Retina (tissue), 1 donor: Measurements from ENCODE around the gene QKI.

Source experiments
- DNase-seq: peaks from one replicate; pipeline ENCODE4 v3.0.0-alpha.2; 2016

The QKI gene

GRCh38 chr6:163538331-163538730, 123.8 kb downstream of the QKI start:
- DNase-seq, result no peak

GRCh38 chr6:163539101-163539762, 124.7 kb downstream of the QKI start:
- DNase-seq, result no peak

GRCh38 chr6:163543321-163543720, 128.8 kb downstream of the QKI start:
- DNase-seq, result no peak

GRCh38 chr6:163545370-163545769, 130.9 kb downstream of the QKI start:
- no peak for DNase-seq

- no peak for DNase-seq
Observed at GRCh38 chr6:163547287-163547686, 132.8 kb downstream of the QKI start.

- DNase-seq, result no peak
Observed at GRCh38 chr6:163548624-163549023, 134.1 kb downstream of the QKI start.

- no peak for DNase-seq
Observed at GRCh38 chr6:163554032-163554431, 139.5 kb downstream of the QKI start.

- no peak for DNase-seq
Observed at GRCh38 chr6:163554663-163555062, 140.1 kb downstream of the QKI start.

GRCh38 chr6:163559661-163560060, 145.1 kb downstream of the QKI start:
- DNase-seq, result no peak

- DNase-seq, result no peak
Observed at GRCh38 chr6:163563318-163563717, 148.8 kb downstream of the QKI start.

GRCh38 chr6:163564534-163564933, 150.0 kb downstream of the QKI start:
- DNase-seq, result no peak

- no peak for DNase-seq
Observed at GRCh38 chr6:163565140-163565539, 150.6 kb downstream of the QKI start.

- DNase-seq, result no peak
Observed at GRCh38 chr6:163566056-163566455, 151.5 kb downstream of the QKI start.

- DNase-seq, result no peak
Observed at GRCh38 chr6:163568275-163568674, 153.8 kb downstream of the QKI start.

- no peak for DNase-seq
Observed at GRCh38 chr6:163570579-163571231, 156.2 kb downstream of the QKI start.

- DNase-seq, result no peak
Observed at GRCh38 chr6:163571730-163572129, 157.2 kb downstream of the QKI start.

- no peak for DNase-seq
Observed at GRCh38 chr6:163572612-163573011, 158.1 kb downstream of the QKI start.

GRCh38 chr6:163573503-163574179, 159.1 kb downstream of the QKI start:
- no peak for DNase-seq

GRCh38 chr6:163576114-163576513, 161.6 kb downstream of the QKI start:
- no peak for DNase-seq

GRCh38 chr6:163577404-163577803, 162.9 kb downstream of the QKI start:
- DNase-seq, result no peak

GRCh38 chr6:163579111-163579879, 164.8 kb downstream of the QKI start:
- peak; percentile 28 for DNase-seq

GRCh38 chr6:163579880-163580295, 165.4 kb downstream of the QKI start:
- DNase-seq, result no peak

- no peak for DNase-seq
Observed at GRCh38 chr6:163580311-163581030, 166.0 kb downstream of the QKI start.
